Activated CD8-positive, alpha-beta T cell treated with anti-CD3 and anti-CD28 coated beads for 36 hours (primary cell): ENCODE data around the gene NTN5. TPM values are rescaled to one million over a fixed set of nuclear protein-coding genes. Genes with fewer than 3 reads are reported as not detected.
A peak's percentile ranks its signal among the peaks of the same experiment; 100 is the strongest.

Experiments
- ATAC-seq: fragments of 200-7000 bp; cut with Tn5 transposase; one replicate; pipeline ENCODE4 v1.10.0; 2021; ENCODE audit warnings: mild to moderate bottlenecking, moderate library complexity
- CTCF ChIA-PET: fragments of 350-600 bp; sonication (Branson Sonifier 250); formaldehyde crosslinking; loops from one replicate; lab custom pipeline; 2021; ENCODE audit warnings: antibody characterized with exemption; lab: Charles Lee
- POLR2A ChIA-PET: fragments of 350-600 bp; sonication (Branson Sonifier 250); formaldehyde crosslinking; loops from one replicate; lab custom pipeline; 2021; ENCODE audit warnings: antibody characterized with exemption; lab: Charles Lee
- DNase-seq: peaks from one replicate; pipeline ENCODE4 v3.0.0-alpha.2; 2020
- H3K27ac Mint-ChIP-seq: one replicate; pipeline ENCODE4 v1.8.0; 2021; ENCODE audit warnings: mild to moderate bottlenecking, mixed read lengths
- H3K27me3 Mint-ChIP-seq: one replicate; pipeline ENCODE4 v1.8.0; 2021; ENCODE audit warnings: mixed read lengths
- H3K36me3 Mint-ChIP-seq: one replicate; pipeline ENCODE4 v1.8.0; 2021; ENCODE audit warnings: low read depth, mixed read lengths
- H3K4me1 Mint-ChIP-seq: one replicate; pipeline ENCODE4 v1.8.0; 2021; ENCODE audit warnings: low read depth, mixed read lengths
- H3K4me3 Mint-ChIP-seq: one replicate; pipeline ENCODE4 v1.8.0; 2021; ENCODE audit warnings: mild to moderate bottlenecking, moderate library complexity, mixed read lengths
- H3K9me3 Mint-ChIP-seq: one replicate; pipeline ENCODE4 v1.8.0; 2021; ENCODE audit warnings: mixed read lengths
- intact Hi-C: fragments of 100-400 bp; cut with micrococcal nuclease; formaldehyde crosslinking; loops from one replicate; pipeline ENCODE4 v1.10.0; 2022
- total RNA-seq, 2 experiments: library from RNA; stranded (reverse); gene quantifications; one replicate each; pipeline ENCODE4 v1.2.3, GENCODE V29; 2021
- TF ChIP-seq, protein P1 (sequence below): fragments of 200-600 bp; IDR thresholded peaks from one replicate; pipeline ENCODE4 v1.8.0; 2022; ENCODE audit warnings: antibody characterized with exemption, mild to moderate bottlenecking

Gene NTN5
- total RNA-seq, 2 experiments from 2014 or later = 0.16 to 0.83 TPM

DNA sequence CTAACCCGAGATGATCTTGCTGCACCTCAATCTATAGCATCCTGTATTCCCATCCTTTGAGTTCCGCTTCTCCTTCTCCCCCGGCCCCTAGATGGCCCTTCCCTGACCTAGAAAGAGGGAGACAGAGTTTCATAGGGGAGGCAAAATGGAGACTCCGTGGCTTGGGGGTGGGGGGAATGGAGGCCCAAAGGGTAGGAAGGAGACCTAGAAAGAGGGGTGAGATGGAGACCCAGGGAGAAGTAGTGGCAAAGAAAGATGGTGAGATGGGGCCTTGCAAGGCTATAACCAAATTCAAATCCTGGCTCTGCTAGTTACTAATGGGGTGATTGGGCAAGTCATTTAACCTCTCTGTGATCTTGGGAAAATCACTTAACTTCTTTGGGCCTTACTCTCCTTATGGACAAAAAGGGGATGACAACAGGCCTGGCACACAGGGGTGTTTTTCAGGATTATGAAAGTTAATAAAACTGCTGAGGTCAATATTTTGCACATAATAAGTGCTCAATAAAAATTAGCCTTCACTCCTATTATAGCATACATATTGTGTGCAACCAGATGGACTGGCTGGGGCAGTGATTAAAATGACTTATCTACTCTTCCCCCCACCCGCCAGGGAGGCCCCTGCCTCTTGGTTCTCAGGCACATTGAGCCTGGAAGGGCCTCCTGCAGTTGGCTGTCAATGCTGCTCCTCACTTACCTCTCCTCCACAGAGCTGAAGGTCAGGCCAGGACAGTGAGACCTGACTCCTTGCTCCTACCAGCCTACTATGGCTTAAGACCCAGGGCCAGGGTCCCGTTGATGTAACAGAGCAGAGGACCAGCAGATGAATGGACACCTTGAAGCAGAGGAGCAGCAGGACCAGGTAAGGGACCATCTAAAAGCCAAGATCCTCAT lies 52.9 kb downstream of the NTN5 start:
- H3K27ac Mint-ChIP-seq = peak overlapping the region; percentile 100
- peak overlapping the region; percentile 93 for H3K4me3 Mint-ChIP-seq
- H3K4me1 Mint-ChIP-seq = peaks cover 43% of the 10 kb centered on the region
- DNase-seq = no peak
- no peak for ATAC-seq
- intact Hi-C loops = no loop called here
- H3K9me3 Mint-ChIP-seq = no peaks in the 10 kb centered on the region
- ChIA-PET CTCF (interaction anchor here (1.0 to 3.6 kb wide), 3 partner anchors 11 to 286 kb away, joined by 4 to 14 read pairs (median 5); partner anchors contain the start of gene CA11), POLR2A (interaction anchor here (0.6 to 10.8 kb wide), 11 partner anchors 11 to 254 kb away, joined by 3 to 154 read pairs (median 6); partner anchors contain the start of genes DBP and SPACA4)
- no peaks in the 10 kb centered on the region for H3K27me3 Mint-ChIP-seq
- H3K36me3 Mint-ChIP-seq = peaks cover 62% of the 10 kb centered on the region
- TF ChIP-seq, protein P1, sequence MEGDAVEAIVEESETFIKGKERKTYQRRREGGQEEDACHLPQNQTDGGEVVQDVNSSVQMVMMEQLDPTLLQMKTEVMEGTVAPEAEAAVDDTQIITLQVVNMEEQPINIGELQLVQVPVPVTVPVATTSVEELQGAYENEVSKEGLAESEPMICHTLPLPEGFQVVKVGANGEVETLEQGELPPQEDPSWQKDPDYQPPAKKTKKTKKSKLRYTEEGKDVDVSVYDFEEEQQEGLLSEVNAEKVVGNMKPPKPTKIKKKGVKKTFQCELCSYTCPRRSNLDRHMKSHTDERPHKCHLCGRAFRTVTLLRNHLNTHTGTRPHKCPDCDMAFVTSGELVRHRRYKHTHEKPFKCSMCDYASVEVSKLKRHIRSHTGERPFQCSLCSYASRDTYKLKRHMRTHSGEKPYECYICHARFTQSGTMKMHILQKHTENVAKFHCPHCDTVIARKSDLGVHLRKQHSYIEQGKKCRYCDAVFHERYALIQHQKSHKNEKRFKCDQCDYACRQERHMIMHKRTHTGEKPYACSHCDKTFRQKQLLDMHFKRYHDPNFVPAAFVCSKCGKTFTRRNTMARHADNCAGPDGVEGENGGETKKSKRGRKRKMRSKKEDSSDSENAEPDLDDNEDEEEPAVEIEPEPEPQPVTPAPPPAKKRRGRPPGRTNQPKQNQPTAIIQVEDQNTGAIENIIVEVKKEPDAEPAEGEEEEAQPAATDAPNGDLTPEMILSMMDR = no peak

DNA sequence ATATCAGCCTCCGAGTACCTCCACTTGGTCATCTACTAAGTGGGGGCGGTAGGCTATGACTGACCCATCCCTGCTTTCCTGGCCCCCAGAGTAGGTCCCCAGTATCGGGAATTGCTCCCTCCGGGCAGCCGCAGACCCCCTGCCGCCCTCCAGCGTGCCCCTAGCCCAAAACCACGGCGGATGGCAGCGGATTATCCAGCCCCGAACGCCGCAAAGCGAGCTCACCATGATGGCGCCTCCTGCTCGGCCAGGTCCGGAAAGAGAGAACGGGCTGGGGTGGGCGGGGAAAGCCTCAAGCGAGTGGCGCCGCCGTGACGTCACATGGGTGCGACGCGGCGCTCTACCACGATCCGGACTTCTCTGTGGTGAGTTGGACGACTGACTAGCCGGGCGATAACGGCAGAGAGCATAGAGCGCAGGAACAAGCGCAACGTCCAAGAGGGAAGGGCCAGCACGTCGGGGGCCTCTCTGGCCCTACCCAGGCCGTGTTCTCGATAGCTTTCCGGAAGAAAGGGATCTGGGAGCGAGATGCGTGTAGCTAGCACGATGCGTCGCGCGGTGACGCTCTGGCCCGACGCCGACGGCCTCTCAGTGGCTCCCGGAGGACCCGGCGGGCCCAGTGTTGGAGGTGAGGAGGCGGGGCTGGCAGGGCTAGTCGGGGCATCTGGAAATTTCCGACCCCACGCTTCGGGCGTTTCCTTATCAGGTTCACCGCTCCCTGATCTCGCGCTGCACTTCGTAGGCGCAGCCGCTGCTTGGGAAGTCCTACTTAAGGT lies 53.7 kb downstream of the NTN5 start, which contains the start of the genes RPL18 and SPHK2:
Gene RPL18 (minus strand): TSS at position 263 of the 776 bp plus-strand sequence. CDS start 35 bp downstream, at position 228.
Gene SPHK2 (plus strand): TSS at position 591 of the 776 bp plus-strand sequence. CDS start 1,009 bp downstream, outside the sequence.
- ChIA-PET POLR2A (interaction anchor here (0.6 to 10.8 kb wide), 15 partner anchors 11 to 290 kb away, joined by 3 to 154 read pairs (median 5); partner anchors contain the start of genes DBP, SPACA4, SYNGR4 and TMEM143), CTCF (interaction anchor here (0.6 to 3.6 kb wide), 5 partner anchors 11 to 285 kb away, joined by 3 to 14 read pairs (median 5); partner anchors contain the start of gene CA11)
- TF ChIP-seq, protein P1 = no peak
- peaks cover 62% of the 10 kb centered on the region for H3K36me3 Mint-ChIP-seq
- peak within 1 kb of the TSS; percentile 100 for H3K27ac Mint-ChIP-seq
- peak; percentile 98 for DNase-seq
- H3K4me3 Mint-ChIP-seq = peak within 1 kb of the TSS; percentile 93
- H3K4me1 Mint-ChIP-seq = peaks cover 38% of the 10 kb centered on the region
- H3K9me3 Mint-ChIP-seq = no peaks in the 10 kb centered on the region
- ATAC-seq = peak; percentile 76
- intact Hi-C loops = no loop called here
- H3K27me3 Mint-ChIP-seq = no peaks in the 10 kb centered on the region

GRCh38 chr19:48618278-48618915 lies 54.4 kb downstream of the NTN5 start:
- Mint-ChIP-seq H3K36me3 (peaks cover 60% of the 10 kb centered on the region), H3K27me3 (no peaks in the 10 kb centered on the region), H3K27ac (peak overlapping the region; percentile 100), H3K9me3 (no peaks in the 10 kb centered on the region), H3K4me1 (peaks cover 32% of the 10 kb centered on the region), H3K4me3 (peak overlapping the region; percentile 93)
- ATAC-seq (no peak), DNase-seq (no peak)
- ChIA-PET POLR2A (interaction anchor here (1.0 to 10.8 kb wide), 17 partner anchors 11 to 289 kb away, joined by 3 to 154 read pairs (median 3); partner anchors contain the start of genes CA11, DBP, SPACA4 and SYNGR4), CTCF (interaction anchor here (0.6 to 3.6 kb wide), 4 partner anchors 10 to 129 kb away, joined by 3 to 14 read pairs (median 6); partner anchors contain the start of gene CA11)
- TF ChIP-seq, protein P1 = no peak
- intact Hi-C loops = no loop called here

GRCh38 chr19:48617146-48617937 lies 55.5 kb downstream of the NTN5 start:
- Mint-ChIP-seq H3K9me3 (no peaks in the 10 kb centered on the region), H3K4me1 (peaks cover 28% of the 10 kb centered on the region), H3K27me3 (no peaks in the 10 kb centered on the region), H3K36me3 (peaks cover 56% of the 10 kb centered on the region), H3K27ac (peak overlapping the region; percentile 100), H3K4me3 (peak overlapping the region; percentile 93)
- intact Hi-C loops = no loop called here
- DNase-seq = no peak
- ATAC-seq = no peak
- CTCF ChIA-PET = interaction anchor here (0.8 to 3.6 kb wide), 6 partner anchors 9 to 226 kb away, joined by 3 to 14 read pairs (median 4); partner anchors contain the start of genes CA11 and KDELR1
- POLR2A ChIA-PET = interaction anchor here (0.6 to 10.8 kb wide), 27 partner anchors 10 to 288 kb away, joined by 3 to 154 read pairs (median 3); partner anchors contain the start of genes CA11, DBP, SPACA4 and SYNGR4
- TF ChIP-seq, protein P1 = no peak
